Keratinocyte (primary cell): ENCODE measurements around the gene C3orf20. TPM values are rescaled to one million over a fixed set of nuclear protein-coding genes. Genes with fewer than 3 reads are reported as not detected.

Experiments
- DNase-seq: peaks from one replicate; pipeline ENCODE4 v3.0.0-alpha.2; 2011; ENCODE audit warnings: low read depth, missing footprints, low spot score
- FAIRE-seq: peaks from 2 replicates; lab custom pipeline; 2011; peaks lifted over from hg19 to GRCh38; lab: Jason Lieb, UNC
- H2AFZ ChIP-seq: 2 replicates; pipeline ENCODE4 v1.6.0; 2012; ENCODE audit warnings: low read length, control low read depth, inconsistent platforms; ENCODE audit not compliant: control insufficient read depth
- H3K27ac ChIP-seq: 2 replicates; pipeline ENCODE4 v1.5.1; 2011; ENCODE audit warnings: low read length; ENCODE audit not compliant: control insufficient read depth, insufficient read depth
- H3K27me3 ChIP-seq: 3 replicates; pipeline ENCODE4 v1.6.0; 2011; ENCODE audit warnings: low read length; ENCODE audit not compliant: control insufficient read depth, insufficient read depth; ENCODE audit errors: extremely low read depth
- H3K36me3 ChIP-seq, 2 experiments: 2 replicates in 1 of 2; 3 replicates in 1 of 2; pipeline ENCODE4 v1.5.1; 2011; ENCODE audit warnings: low read length in 2 of 2, mild to moderate bottlenecking in 1 of 2; ENCODE audit not compliant: control insufficient read depth in 2 of 2, insufficient read depth in 2 of 2; ENCODE audit errors: extremely low read depth in 1 of 2
- H3K4me1 ChIP-seq: 3 replicates; pipeline ENCODE4 v1.5.1; 2011; ENCODE audit warnings: low read length; ENCODE audit not compliant: control insufficient read depth, insufficient read depth; ENCODE audit errors: extremely low read depth
- H3K4me2 ChIP-seq: 3 replicates; pipeline ENCODE4 v1.6.0; 2011; ENCODE audit warnings: low read depth, low read length; ENCODE audit not compliant: control insufficient read depth, insufficient read depth; ENCODE audit errors: extremely low read depth
- H3K4me3 ChIP-seq, 3 experiments: fragments of 200-600 bp in 1 of 3; sonication (generic) in 1 of 3; 2 replicates in 2 of 3; 3 replicates in 1 of 3; pipeline ENCODE4 v1.5.1; 2011 to 2016; ENCODE audit warnings: low read length in 3 of 3, mild to moderate bottlenecking in 3 of 3, control low read depth in 2 of 3, inconsistent platforms in 1 of 3, low read depth in 1 of 3, mixed read lengths in 1 of 3, mixed run types in 1 of 3, moderate library complexity in 1 of 3; ENCODE audit not compliant: control insufficient read depth in 2 of 3, insufficient read depth in 2 of 3; ENCODE audit errors: extremely low read depth in 1 of 3
- H3K79me2 ChIP-seq: 2 replicates; pipeline ENCODE4 v1.6.0; 2012; ENCODE audit warnings: low read length; ENCODE audit not compliant: control insufficient read depth, insufficient read depth
- H3K9ac ChIP-seq: 3 replicates; pipeline ENCODE4 v1.6.0; 2011; ENCODE audit warnings: low read length; ENCODE audit not compliant: control insufficient read depth, insufficient read depth; ENCODE audit errors: extremely low read depth
- H3K9me1 ChIP-seq: 3 replicates; pipeline ENCODE4 v1.6.0; 2011; ENCODE audit warnings: low read length; ENCODE audit not compliant: control insufficient read depth, insufficient read depth; ENCODE audit errors: extremely low read depth
- H3K9me3 ChIP-seq: 2 replicates; pipeline ENCODE4 v1.5.1; 2012; ENCODE audit warnings: low read depth, low read length; ENCODE audit not compliant: control insufficient read depth
- H4K20me1 ChIP-seq: 3 replicates; pipeline ENCODE4 v1.6.0; 2011; ENCODE audit warnings: low read length; ENCODE audit not compliant: control insufficient read depth, insufficient read depth; ENCODE audit errors: extremely low read depth
- CTCF ChIP-seq, 3 experiments: IDR thresholded peaks in 1 of 3; conservative IDR thresholded peaks in 1 of 3; optimal IDR thresholded peaks in 1 of 3; 2 replicates in 2 of 3; 3 replicates in 1 of 3; pipeline versions ENCODE3 to v1.5.1; 2011; ENCODE audit warnings: low read length in 3 of 3, mild to moderate bottlenecking in 3 of 3, moderate library complexity in 2 of 3, control low read depth in 1 of 3, inconsistent platforms in 1 of 3; ENCODE audit not compliant: insufficient read depth in 2 of 3; ENCODE audit errors: extremely low read depth in 1 of 3
- EZH2 ChIP-seq: IDR thresholded peaks from one replicate; pipeline ENCODE4 v1.6.1; 2012; ENCODE audit warnings: inconsistent platforms, mild to moderate bottlenecking, low read length, moderate library complexity
- dilution Hi-C: fragments of 300-500 bp; cut with MboI; formaldehyde crosslinking; loops from one replicate; pipeline ENCODE4 v1.7.0; 2020; ENCODE audit warnings: low sequenced_read_pairs; ENCODE audit not compliant: extremely low pct_ligation_motif_present
- polyA plus RNA-seq, 5 experiments: library from polyadenylated mRNA; depleted of rRNA in 3 of 5; stranded (reverse) in 3 of 5; stranded (forward) in 1 of 5; unstranded in 1 of 5; fragments of >200 nt; gene quantifications; 1 replicate in 1 of 5; 2 replicates in 3 of 5; 3 replicates in 1 of 5; pipeline versions ENCODE4 v1.2.1 to v1.2.3, GENCODE V29; 2011 to 2012; ENCODE audit warnings: missing spikeins in 2 of 5, low read depth in 1 of 5, low replicate concordance in 1 of 5

The C3orf20 gene
- polyA plus RNA-seq, 1 donor (not counting 4 experiments of a cell fraction or from before 2014, with no cell fraction given): not detected

- H2AFZ ChIP-seq: no peak overlapping the region
- H3K36me3 ChIP-seq: no peaks in the 10 kb centered on the region
- no peak for FAIRE-seq
- H3K9me3 ChIP-seq: no peaks in the 10 kb centered on the region
- no peaks in the 10 kb centered on the region for H3K9me1 ChIP-seq
- no peak overlapping the region for H3K4me2 ChIP-seq
- H3K79me2 ChIP-seq: no peaks in the 10 kb centered on the region
- DNase-seq: no peak
- H3K27ac ChIP-seq: no peak overlapping the region
- H3K4me1 ChIP-seq: peaks cover 6% of the 10 kb centered on the region
- H3K4me3 ChIP-seq: no peak overlapping the region
- peaks cover 4% of the 10 kb centered on the region for H3K27me3 ChIP-seq
- no peak for TF ChIP-seq EZH2
- no peak for TF ChIP-seq CTCF (optimal IDR thresholded peaks at IDR 0.05 in 1 of 3, IDR thresholded peaks at IDR 0.05 in 1 of 3, conservative IDR thresholded peaks at IDR 0.05 in 1 of 3; ENCODE audit: extremely low read depth in 1 of 3, insufficient read depth in 2 of 3, low read length in 3 of 3)
- dilution Hi-C loops: no loop called here
- no peak overlapping the region for H3K9ac ChIP-seq
- H4K20me1 ChIP-seq: no peaks in the 10 kb centered on the region
These were observed 33.6 kb upstream of the C3orf20 start for GRCh38 chr3:14641346-14641745.

- Histone ChIP-seq H4K20me1 (no peaks in the 10 kb centered on the region), H3K4me3 (no peak overlapping the region), H3K27me3 (peaks cover 4% of the 10 kb centered on the region), H3K4me1 (peaks cover under 1% of the 10 kb centered on the region), H3K79me2 (no peaks in the 10 kb centered on the region), H3K9me1 (no peaks in the 10 kb centered on the region), H3K4me2 (no peak overlapping the region), H2AFZ (no peak overlapping the region), H3K9me3 (no peaks in the 10 kb centered on the region), H3K9ac (no peak overlapping the region), H3K36me3 (no peaks in the 10 kb centered on the region), H3K27ac (no peak overlapping the region)
- FAIRE-seq (no peak), DNase-seq (no peak)
- dilution Hi-C loops: no loop called here
- TF ChIP-seq CTCF (optimal IDR thresholded peaks at IDR 0.05 in 1 of 3, IDR thresholded peaks at IDR 0.05 in 1 of 3, conservative IDR thresholded peaks at IDR 0.05 in 1 of 3; ENCODE audit: extremely low read depth in 1 of 3, insufficient read depth in 2 of 3, low read length in 3 of 3): no peak
These were observed 29.5 kb upstream of the C3orf20 start for GRCh38 chr3:14645453-14645852.
